Activated CD4-positive, CD25-positive, alpha-beta regulatory T cell (primary cell): ENCODE results near the gene PARP12.

ENCODE experiments used
- DNase-seq, 4 experiments: peaks; one replicate each; lab custom pipeline; 2025; lab: John Stamatoyannopoulos, UW

The PARP12 gene

DNA sequence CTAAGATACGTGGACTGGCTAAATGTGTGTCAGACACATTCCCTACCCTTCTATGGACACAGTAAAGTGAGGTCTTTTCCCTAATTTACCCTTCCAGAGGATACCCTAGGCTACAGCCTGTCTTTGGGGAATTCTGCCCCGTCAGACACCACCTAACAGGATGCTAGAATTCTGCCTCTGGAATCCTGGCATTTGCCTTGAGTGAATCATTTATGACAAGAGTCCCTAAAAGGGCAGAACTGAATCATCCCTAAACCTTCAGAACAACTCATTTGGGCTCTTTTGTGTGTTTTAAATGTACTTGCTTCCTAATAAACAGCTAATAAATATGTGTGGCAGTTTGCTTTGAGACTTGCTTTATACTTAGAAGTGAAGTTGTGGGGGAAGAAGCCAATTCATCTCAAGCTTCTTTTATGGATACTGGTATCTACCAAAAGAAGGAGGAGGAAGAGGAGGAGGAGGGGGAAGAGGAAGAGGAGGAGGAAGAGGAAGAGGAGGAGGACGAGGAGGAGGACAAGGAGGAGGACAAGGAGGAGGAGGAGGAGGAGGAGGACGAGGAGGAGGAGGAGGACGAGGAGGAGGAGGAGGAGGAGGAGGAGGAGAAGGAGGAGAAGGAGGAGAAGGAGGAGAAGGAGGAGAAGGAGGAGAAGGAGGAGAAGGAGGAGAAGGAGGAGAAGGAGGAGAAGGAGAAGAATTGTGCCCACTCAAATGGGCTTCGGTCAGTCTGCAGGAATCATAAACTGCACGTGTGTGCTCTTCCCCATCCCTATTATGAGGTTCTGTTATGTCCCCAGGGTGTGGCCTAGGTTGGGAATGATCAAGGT is 27.1 kb downstream of the PARP12 start:
- no peak for DNase-seq

DNA sequence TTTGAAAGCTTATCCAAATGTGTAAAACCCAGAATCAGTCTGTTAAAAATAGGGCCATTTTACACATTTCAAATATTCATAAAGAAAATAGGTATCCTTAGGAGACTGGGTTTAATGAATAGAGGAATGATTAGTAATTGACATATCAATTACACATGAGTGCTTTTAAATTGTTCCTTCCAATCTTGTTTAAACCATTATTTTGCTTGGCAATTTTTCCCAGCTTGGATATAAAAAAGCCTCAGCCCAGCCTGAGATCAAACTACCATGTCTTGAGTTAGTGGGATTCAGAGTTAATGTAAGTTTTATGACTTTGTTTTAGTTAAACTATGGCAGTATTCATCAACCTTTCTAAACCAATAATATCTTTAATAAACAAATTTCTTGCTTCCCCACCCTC is 28.3 kb downstream of the PARP12 start:
- DNase-seq = no peak

DNA sequence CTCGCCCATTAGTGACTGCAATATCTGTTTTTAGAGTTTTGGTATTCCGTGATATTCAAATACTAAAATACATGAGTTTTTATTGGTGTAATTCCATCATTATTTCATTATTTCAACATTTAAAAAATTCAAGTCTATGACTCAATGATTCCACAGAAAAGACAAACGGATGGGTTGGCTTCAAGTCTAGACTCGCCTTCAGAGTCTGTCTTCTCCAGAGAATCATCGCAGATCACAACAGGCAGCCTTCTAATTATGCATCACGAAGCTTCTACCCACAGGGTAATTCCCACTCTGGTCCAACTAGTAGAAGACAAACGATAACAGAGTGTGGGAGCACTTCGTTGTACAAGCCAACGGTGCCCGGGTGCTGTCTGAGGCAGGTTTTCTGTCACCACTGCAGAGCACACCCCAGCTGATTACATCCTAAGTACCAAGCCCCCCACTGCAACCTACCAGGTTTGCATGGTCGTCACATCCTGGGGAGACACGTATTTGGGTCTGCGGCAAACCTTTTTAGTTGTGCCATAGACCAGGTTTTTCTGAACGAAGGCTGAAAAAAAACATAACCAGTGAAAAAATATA is 28.9 kb downstream of the PARP12 start:
- DNase-seq = no peak

DNA sequence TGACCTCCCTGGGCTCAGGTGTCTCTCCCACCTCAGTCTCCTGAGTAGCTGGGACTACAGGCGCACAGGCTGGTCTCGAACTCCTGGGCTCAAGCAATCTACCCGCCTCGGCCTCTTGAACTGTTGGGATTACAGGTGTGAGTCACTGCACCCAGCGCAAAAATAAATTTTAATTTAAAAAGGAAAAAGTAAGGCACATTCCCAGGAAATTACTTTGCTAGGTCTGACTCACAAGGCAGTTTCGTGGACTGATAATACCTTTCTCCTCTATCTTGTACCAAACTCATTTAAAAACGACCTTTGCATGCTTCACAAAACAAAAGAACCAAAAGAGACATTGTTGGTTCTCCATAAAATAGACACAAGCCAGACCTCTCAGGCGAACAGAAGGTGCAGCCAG is 29.7 kb downstream of the PARP12 start:
- no peak for DNase-seq

DNA sequence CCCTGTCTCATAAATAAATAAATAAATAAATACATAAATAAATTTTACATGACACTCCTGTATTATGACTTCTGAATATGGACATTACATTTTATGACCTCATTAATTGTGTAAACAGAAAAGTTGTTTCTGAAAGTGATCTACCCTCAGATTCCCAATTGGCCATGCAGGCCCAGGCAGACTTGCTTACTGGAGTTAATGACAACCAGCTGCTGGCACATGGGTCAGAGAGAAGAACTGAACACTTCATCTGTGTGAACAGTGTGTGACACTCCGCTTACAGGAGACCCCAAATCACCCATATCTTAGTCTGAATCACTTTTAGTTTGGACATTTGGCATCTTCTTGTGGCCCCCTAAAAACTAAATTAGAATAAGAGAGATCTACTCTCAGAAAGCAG is 31.4 kb downstream of the PARP12 start:
- no peak for DNase-seq

DNA sequence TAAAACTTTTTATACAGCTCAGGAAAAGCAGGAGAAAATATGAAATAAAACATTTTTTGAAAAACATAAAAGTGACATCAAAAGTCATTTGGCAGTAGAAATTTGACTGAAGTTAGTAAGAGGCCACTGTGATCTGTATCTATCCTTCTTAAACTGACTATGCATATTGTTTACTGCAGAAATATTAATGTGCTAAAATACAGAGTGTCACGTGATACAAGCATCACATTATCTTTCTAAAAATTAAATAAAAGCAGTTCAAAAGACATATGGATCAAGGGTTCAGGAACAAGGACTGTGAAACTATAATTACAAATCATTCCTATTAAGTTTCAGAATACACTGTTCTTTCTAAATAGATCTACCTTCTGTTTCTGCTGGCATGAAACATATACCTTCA is 33.7 kb downstream of the PARP12 start:
- no peak for DNase-seq

DNA sequence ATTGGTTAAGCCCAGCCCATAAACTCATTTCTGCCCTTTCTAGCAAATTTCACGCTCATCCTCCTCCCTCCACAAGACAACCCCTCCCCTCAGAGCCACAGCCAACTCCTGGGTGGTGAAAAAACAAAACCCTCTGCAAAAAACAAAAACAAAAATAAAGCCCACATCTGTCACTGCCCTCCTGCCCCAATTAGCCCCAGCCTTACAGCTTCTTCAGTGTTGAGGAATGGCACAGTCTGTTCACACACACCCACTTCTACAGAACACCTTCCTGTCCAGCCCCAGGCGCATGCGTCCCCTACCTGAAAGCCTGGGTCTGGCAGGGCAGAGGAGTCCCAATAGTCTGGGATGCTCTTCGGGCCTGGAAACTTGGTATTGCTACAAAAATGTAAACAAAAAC is 34.4 kb downstream of the PARP12 start:
- DNase-seq = no peak

DNA sequence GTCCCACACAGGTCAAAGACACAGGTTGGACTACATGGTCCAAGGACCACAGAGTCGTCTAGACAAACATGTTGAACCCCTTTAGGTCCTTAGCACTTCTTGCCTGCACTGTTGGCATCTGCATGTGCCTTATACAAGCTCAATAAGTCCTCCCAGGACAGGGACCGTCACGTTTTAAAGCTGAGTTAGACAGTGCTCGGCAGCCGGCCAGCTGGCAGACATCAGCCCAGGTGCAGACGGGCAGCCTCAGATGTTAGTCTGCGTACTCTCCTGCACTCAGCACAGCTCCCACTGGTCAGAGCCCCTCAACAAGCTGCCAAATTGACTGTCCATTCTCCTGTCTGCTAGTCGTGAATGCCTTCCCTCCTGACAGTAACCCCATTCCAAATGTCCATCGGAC is 34.9 kb downstream of the PARP12 start:
- DNase-seq = no peak

DNA sequence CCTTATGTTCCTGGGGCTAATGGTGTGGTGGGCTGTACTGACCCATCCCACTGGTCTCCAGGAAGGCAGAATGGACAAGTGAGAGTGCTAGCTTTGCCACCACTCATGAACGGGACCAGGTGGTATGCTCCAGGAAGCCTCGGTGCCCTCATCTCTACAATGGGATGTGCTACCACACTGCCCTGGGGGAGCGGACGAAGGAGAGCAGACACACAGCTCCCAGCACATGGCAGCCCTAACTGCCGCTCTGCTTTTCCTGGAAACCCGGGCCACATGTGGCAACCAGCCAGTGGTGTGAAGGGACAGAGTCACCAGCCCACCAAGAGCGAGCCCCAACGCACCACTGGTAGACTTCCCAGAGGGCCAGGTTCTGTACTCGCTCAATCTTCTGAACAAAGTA is 35.8 kb downstream of the PARP12 start:
- DNase-seq = no peak

DNA sequence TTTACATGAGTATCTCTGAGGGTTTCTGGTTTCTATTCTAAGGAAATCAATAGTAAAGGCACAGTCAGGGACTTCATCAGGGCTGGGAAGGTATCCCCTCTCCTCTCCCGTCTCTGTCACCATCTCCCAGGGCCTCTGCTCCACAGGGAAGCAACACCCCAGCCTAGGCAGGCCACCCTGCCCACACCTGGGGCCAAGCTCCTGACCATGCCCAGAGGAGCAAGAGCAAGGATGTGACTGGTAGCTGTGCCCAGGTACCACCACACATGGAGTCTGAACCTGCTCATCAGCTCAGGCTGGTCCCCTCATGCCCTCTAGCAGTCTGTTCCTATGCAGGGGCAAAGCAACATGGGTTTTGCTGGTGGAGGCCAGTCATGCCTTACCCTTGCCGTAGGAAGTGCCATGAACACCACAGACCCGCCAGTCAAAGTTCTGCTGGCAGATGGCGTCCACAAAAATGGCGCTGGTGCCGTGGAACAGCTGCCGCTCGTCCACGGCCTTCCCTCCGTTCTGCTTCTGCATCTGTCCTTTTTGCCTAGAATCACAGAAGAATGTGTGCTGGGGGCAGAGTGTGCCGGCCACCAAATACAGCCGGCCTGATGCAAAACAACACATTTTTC is 36.8 kb downstream of the PARP12 start:
- DNase-seq = no peak

DNA sequence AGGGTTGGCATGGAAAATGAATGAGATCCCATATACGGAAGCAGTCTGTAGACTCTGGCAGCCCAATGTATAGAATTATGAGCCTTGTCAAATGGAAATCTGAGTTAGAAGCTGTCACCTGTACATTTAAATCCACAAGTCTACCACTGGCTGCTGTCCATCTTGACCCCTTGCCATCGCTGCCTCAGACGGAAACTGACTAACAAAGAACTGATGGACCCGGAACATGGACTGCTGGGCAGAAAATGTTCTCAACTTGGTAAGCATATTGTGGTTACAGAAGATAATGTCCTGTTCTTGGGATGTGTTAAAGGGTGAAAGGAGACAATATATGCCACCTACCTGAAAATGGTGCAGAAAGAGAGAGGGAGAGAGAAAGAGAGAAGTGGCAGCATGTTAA is 37.5 kb downstream of the PARP12 start:
- no peak for DNase-seq

DNA sequence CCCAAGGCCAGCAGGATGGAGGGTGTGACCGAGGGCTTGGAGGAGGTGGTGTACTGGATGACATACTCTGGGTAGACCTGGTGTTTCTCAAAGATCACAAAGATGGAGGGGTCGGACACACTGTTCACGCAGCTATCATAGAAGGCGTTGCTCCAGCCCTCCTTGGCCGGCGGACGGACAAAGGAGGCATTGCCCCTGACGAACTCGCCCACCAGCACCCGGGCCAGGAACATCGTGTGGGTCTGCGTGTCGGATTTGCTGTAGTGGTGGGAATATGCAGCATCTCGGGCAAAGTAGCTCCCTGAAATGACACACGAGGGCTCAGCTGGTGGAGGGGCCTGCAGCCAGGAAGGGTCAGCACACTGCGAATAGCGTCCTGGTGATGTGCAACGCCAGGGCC is 38.2 kb downstream of the PARP12 start:
- DNase-seq = no peak

DNA sequence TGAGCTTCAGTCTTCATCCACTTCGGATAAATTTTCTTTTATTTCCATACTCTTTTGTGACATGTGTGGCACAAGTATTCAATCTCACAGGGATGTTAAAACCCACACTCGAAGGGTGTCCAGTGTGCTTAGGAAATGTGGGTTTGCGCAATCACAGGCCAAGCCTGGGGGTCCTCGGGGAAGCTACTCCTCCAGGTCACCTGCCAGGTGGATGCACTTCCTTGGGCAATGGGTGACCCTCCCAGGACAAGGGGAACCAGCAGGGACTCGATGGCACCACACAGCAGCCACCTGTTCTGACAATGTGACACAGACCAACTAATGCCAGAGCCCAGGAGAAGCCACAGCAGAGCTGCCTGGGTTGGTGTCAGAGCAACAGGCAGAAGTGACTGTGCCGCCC is 39.0 kb downstream of the PARP12 start:
- no peak for DNase-seq

DNA sequence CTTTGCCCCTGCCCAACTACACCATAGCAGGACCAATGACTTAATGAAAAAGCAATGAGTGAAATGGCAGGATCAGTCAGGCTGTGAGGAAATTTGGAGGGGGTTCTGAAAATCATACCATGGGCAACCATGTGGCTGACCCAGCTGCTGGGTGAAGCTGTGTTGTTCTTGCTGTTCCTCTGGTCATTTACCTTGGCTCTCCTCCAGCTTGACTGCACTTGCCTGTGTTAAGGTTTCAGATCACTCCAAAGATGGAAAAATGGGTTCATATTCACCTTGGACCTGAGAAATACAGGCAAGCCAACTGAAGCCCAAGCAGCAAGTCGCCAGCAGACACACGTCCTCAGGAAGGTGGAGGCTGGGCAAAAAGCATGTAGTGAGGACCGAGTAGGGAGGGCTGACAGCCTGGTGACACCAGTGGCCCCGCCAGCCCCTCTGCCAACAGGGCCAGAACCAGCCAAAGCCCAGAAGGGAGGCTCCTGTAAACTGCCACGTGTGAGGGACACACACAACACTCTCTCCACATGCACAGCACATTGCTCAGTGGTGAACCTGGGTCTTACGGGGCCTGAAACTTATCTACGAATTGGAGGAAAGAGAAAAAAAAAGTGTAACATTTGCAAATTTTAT is 40.1 kb downstream of the PARP12 start:
- DNase-seq = no peak

DNA sequence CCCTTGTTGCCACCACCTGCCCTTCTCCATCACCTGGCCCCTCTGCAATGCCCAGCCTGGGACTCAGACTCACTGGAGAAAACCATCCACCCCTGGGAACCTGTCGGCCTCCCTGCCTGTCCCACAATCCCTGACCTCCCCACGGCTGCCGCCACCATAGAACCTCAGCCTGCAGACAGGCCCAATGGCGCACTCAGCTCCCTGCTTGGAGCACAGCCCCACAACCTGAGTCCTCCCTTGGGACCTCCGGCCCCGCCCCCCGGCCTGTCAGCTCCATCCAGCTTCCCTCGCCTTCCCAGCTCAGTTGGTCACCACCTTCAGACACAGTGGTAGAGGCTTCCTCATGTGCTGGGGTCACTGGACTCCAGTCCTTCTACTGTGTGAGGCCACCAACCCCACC is 41.1 kb downstream of the PARP12 start:
- no peak for DNase-seq

DNA sequence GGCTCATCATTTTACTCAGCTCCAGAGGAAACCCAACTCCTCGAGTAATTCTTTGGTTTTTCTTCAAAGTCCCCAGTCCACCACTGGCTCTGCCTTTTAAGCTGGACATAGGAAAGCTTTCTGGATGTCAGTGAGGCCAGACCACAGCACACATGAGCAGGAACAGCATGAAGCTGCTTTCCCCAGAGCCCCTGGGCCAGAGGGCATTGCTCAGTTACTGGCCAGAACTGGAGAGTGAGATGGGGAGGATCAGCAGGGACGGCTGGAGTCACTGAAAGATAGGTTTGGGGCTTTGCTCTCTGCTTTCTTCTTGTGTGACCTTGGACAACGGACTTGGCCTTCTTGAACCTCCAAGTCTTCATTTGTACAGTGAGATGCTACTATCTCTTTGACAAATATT is 43.1 kb downstream of the PARP12 start:
- DNase-seq = no peak

DNA sequence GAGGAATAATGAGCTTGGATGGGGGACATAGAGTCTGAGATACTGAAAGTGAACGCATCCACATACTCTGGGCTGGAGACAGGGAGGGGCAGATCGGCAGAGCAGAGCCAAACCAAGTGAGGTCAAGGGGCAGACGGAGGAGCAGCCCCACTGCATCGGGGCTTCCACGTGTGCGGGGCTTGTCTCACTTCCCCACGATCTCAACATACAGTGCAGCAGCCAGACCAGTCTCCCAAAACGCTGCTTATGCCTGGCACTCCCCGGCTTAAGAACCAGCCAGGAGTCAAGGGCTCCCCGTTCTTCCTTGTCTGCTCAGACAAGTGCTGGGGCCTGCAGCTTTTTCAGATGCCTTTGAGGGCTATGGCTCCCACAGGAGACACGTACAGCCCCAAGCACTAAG is 43.6 kb downstream of the PARP12 start:
- DNase-seq = no peak

DNA sequence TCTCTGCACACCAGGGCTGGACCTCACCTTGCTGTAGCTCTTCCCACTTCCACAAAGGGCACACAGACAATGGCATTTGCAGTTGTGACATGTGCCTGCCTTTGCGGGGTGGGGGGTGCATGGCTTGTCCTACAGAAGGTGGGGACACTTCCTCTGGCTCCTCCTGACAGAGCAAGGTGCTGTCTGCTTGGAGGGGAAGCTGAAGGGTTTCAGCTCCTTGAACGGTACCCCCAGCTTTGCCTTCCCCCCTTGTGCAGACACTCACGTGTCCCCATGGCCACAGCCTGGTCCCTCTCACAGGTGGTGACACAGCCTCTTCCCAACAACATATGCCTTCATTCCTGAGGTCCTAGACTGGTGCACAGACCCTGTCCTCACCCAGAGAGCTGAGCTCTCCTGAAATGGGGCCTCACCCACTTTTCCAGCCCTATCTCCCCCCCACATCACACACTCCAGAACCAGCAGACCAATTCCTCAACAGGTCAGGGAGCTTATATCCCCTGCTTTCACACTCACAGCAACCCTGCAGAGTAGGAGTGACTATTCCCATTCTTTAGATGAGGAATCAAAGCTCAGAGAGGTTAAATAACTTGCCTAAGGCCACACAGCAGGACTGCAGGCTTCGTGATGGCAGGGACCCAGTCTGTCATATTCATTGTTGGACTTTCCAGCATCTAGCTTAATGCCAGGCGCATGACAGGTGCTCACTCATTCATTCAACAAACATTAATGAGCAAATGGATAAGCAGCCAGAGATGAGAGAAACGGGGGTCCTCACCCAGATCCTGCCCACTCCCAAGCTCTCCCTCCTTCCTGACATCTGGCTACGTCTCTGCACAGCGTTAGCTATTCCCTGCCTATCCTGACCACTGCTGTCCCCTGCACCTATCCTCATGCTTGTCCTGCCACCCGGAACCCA is 44.4 kb downstream of the PARP12 start:
- no peak for DNase-seq

DNA sequence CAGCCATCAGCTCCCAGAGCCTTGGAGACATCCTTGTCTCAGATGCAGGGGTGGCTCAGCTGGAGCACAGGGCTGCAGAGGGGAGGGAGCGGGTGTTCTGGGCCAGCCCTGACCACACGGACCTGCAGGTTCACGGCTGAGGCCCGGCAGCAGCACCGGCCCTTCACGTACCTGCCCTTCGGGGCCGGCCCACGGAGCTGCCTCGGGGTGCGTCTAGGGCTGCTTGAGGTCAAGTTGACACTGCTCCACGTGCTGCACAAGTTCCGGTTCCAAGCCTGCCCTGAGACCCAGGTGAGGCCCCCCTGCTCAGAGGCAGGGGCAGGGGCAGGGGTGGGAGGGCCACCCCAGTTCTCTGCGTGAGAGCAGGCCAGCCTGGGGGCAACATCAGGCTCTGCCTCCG is 45.2 kb downstream of the PARP12 start:
- no peak for DNase-seq

DNA sequence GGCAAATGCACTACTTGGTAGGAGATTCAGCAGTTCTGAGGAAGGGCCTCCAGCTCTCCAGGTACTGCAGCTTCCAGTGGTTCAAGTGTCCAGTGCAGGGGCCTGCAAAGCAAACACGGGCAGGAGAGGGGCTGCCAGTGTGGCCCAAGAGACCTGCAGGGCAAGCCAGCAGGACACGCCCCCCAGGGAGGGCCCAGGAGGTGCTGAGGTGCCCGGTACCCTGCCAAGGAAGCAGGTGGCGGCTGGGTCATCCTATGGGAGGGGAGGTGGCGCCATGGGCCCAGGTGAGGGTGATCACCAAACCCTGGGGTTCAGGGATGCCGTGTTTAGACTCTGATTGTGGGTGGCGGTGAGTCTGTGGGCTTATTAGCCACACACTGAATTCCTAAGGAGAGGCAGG is 45.7 kb downstream of the PARP12 start:
- DNase-seq = no peak

DNA sequence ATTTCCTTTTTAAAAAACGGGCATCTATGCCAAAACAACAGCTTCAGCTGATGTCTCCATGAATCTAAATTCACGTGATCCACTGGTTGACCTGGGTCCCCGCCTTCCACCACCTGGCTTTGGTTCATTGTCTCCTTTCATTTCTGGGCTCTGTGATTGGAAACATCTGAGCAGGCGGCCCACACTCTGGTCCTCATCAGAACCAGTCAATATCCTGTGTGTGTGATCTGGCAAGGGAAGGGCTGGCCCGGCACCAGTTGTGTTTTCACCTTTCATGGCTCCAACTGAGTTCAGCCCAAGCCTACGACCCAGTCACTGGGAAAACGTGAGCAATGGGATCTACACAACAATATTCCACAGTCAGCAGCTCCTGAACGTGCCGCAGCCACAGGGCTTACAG is 46.2 kb downstream of the PARP12 start:
- DNase-seq = no peak

DNA sequence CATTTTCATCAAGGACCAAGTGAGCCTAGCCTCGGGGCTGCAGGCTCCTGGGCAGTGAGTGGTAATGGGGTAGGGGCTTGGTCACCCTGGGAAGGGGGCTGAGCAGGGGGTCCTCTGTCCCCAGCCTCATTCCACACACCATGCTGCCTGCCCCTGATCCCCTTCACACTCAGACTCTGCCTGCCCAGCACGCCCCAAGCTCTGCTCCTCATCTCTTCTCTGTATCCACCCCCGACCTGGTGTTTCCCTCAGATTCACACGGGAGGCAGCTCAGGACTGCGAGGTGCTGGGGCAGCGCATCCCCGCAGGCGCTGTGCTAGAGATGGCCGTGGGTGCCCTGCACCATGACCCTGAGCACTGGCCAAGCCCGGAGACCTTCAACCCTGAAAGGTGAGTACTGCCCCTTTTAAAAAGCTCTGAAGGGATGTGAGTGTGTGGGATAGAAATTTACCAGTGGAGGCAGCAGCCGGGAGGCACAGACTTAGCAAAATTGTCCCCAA is 47.2 kb downstream of the PARP12 start:
- DNase-seq = no peak
